HG02678 (cell line): ENCODE results near the gene RPE.
A peak's percentile ranks its signal among the peaks of the same experiment; 100 is the strongest.

Experiments
- ATAC-seq: cut with Tn5 transposase; IDR thresholded peaks from one replicate; pipeline ENCODE4 v1.9.1; 2021; ENCODE audit warnings: mild to moderate bottlenecking, moderate library complexity; ENCODE audit not compliant: unreplicated experiment

Gene RPE

DNA sequence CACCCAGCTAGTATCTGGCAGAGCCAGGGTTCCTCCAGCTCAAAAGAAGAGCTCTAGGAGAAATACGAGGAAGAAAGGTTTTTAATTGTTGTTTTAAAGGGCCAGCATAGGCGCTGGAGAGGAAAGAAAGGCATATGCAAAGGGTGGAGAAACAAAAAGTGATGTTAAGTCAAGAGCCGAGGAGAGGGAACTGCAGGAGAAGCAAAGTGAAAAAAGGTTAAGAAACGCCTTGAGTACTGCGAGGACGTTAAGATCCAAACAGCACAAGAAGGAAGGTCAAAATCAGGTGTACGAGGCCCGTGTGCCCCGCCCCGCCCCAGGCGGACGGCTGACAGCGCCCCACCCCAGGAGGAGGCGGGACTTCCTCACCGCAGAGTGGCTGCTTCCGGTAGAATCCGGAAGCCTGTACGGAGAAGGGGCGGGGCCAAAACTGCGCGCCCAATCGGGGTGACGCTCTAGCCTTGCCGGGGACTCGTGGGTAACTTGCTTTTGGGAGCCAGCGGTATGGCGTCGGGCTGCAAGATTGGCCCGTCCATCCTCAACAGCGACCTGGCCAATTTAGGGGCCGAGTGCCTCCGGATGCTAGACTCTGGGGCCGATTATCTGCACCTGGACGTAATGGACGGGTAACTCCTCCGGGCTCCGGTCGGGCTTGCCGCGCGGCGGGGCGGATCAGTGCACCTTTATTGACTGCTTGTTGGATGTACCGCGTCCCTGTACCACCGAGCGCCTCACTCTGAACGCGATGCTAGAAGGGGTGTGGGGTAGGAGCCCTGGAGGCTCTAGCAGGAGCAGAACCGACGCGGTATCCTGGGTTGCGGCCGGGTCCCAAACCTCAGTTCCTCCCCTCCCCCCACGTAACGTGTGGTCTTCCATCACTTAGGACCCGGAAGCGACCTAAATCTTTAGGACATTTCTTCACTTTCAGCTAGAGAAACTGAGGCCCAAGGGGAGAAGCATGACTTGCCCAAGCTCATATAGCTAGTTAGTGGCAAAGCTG lies at the start of gene RPE:
Gene RPE, plus strand, starts transcription at position 481 of the 1,000 bp plus-strand sequence. Its CDS starts 24 bp downstream, at position 505.
- peak; percentile 99 for ATAC-seq

DNA sequence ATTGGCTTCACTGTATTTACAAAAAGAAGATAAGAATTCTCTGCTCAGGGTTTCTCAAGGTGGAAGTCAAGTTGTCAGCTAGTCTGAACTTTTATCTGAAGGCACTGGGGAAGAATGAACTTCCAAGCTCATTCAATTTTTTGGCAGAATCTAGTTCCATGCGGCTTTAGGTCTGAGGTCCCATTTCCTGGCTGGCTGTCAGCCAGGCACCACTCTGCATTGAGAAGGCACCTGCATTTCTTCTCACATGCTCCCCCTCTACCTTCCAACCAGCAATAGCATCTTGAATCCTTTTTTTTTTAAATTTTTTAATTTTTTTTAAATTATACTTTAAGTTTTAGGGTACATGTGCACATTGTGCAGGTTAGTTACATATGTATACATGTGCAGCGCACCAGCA lies 46.2 kb upstream of the RPE start:
- no peak for ATAC-seq

DNA sequence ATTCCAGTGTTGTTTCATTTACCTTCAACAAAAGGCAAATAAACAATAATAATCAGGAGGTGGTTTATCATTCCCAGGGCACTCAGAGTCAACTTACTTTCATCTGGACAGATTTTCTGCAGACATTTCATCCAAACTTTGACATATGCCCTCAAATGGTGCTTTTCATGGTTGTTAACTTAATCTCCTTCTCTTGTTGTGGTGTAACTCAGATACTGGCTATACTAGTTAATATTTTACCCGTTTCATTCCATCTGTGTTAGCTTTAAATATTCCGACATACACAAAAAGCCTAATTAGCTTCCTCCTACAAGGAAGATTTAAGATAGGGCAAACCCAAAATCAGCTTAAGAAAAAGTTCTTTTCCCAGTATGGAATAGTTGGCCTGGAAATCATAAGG lies 44.4 kb upstream of the RPE start:
- no peak for ATAC-seq

DNA sequence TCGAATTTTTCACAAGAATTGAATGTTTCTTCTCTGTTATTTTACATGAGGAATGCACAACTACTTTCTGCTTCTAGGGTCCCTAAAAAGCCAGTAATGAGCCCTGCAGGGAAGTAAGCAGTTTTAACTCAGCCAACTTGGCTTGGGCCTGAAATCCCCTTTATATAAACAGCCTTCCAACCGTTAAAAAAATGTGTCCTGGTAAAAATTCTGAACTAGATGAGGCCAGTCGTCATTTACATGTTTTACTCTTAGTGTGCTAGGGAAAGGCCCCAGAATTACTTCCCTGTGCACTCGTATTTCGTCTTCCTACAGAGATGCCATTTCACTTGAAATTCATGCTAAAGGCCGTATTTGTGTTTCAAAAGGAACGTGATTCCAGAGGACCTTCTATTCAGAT lies 42.4 kb upstream of the RPE start:
- no peak for ATAC-seq

DNA sequence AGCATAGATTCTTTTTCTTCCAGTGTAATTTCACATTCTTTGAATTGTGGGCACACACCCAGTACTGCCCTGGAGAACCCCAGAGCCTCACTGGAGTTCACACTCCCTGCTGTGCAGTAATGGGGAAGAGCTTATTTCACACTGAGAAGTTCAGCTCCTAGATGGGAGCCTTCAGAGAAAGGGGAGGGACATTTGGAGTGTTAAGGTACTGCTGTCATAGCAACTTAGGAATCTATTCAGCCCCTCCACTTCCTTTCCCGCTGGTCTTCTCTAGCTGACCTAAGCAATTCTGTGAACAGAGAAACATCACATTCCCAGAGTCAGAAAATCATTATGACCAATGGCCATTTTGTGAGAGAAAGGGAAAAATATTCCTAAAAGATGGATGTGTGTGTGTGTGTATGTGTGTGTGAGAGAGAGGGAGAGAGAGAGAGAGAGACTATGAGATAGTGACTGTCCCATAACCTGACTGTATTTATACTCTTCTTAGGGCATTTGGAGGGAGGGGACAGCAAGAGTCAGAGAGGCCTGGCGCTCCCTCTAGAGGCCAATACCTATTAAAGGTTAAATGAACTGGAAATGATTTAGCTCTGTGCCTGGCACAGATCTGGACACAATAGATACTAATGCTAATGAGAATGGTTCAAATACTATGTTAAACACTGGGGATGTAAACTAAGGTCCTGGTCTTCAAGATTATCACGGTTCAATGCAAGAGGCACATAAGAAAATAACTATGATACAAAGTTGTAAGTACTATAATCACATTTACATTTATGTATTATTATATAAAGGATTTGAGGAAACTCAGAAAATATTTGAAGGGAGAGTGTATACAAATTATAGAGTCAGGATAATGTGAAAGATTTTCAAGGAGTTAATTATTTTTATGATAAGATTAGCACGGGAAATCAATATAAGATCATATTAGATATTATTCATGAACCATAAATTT lies 41.5 kb upstream of the RPE start:
- ATAC-seq: peak; percentile 91

DNA sequence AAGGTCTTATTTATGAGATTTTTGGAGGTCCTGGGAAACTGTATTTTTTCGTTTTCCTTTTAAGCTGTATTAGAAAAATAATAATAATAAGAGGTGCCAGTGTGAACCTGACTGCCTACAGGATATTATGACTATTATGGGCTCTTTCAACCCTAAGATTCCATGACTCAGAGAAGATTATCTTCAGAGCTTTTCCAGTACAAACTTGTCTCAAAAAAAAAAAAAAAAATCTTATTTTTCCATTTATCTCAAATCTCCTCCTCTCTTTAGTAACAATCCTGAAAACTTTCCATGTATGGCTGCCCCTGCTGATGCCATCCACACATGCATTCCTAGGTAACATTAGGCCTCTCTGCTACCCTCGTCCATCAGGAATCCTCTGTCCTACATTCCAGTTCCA lies 36.7 kb upstream of the RPE start:
- no peak for ATAC-seq

DNA sequence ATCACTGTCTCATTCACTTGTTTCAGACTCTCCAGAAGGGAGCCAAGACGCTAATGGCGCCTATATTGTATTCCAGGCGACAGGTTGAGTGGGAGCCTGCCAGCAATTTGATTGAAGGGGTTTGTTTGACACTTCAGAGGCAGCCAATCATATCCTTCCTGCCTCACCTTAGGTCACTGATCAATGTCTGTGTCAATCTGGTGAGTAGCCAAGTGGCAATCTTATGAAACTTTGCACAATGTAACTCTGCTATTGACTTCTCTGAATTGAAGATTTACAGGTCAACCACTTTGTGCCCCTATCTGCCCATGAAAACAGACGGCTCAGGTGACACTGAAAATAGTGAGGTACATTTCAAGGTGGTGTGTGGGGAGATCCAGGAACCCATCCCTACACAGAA lies 32.7 kb upstream of the RPE start:
- ATAC-seq: no peak

DNA sequence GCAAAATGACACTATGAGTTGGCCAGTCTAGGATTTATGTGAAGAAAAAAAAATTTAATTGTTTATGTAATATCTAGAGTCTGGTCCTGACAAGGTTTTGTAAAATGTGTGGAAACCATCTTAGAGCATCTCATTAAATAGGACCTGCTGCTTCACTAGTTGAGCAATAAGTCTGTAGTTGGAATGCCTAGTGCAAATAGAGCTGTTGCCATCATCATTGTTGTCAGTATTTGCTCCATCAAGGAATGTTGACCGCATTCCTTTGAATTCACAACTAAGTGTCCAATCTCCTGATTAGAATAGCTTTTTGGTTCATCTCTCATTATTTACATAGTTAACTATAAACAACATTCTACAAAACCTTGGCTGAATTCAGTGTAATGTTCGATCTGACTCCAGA lies 32.2 kb upstream of the RPE start:
- ATAC-seq: no peak

DNA sequence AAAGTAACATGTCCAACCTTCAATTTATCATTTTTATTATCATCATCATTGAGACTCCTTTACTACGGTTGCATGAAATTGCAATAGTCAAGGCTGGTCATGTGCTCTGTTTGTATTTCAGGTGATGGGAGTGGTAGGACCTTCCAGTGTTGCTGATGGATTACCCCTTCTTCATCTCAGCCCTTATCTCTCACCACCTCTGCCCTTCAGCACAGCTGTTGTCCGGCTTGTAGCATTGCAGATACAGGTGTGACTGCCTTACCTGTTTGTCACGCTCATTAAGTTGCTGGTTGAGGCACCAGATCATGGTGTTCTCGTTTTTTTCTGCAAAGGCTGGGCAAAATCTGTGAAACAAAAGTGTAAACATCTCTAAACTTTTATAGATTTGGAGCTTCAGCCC lies 31.7 kb upstream of the RPE start:
- no peak for ATAC-seq

DNA sequence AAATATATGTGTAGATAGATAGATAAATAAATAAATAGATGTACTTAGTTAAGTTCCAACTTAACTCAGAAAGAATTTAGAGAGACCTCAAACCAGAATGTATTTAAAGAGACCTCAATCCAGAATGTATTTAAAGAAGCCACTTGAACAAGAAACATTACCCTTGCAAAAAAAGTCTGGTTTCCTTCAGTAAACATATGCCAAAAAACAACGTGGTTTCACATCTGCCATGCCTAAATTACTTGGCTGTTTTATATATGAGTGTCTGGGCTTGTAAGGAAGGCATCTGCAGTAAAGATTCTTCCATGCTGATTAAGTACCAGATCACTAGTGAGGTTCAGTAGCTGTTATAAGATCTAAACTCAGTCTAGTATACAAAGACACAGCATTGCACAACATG lies 29.1 kb upstream of the RPE start:
- no peak for ATAC-seq

DNA sequence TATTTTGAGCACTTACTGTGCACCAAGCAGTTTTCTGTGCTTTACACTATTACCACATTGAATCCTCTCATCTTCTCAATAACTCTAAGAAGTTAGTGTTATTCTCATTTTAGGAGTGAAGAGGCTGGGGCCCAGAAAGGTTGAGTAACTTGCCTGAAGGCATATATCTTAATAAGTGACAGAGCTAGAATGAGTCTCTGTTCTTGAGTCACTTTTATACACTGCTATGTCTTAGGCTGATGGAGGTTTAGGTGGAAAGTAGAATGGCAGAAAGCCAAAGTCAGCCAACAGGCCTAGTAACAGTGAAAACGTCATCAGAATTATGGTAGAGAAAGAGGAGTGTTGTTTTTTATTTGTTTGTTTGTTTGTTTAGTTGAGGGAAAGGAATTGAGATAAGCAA lies 27.9 kb upstream of the RPE start:
- ATAC-seq: no peak

DNA sequence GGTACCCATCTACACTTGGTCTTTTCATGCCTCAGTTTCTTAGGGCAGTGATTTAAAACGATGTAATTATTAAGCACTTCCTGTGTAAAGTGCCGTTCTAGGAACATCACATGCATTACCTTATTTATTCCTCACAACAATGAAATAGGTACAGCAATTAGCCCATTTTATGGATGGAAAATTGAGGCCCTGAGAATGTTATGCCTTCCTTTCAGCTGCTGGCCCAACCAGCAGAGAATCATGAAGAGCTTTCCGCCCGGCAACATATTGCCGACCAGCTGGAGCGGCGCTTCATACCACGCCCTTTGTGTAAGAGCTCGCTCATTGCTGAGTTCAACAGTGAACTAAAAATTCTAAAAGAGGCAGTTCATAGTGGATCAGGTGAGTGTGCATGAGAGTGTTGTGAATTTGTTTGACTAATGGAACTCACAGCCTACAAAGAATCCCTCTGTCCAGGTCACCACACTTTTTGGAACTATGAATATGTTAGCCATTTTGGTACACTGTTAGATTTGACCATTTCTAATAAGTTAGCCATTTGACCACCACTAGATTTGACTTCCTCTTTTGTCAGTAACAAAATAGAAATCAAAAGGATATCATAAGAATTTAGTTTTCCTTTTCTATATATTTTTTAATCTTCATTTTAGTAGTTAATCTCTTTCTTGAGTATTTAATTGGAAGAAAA lies 25.6 kb upstream of the RPE start:
- ATAC-seq: peak; percentile 80

DNA sequence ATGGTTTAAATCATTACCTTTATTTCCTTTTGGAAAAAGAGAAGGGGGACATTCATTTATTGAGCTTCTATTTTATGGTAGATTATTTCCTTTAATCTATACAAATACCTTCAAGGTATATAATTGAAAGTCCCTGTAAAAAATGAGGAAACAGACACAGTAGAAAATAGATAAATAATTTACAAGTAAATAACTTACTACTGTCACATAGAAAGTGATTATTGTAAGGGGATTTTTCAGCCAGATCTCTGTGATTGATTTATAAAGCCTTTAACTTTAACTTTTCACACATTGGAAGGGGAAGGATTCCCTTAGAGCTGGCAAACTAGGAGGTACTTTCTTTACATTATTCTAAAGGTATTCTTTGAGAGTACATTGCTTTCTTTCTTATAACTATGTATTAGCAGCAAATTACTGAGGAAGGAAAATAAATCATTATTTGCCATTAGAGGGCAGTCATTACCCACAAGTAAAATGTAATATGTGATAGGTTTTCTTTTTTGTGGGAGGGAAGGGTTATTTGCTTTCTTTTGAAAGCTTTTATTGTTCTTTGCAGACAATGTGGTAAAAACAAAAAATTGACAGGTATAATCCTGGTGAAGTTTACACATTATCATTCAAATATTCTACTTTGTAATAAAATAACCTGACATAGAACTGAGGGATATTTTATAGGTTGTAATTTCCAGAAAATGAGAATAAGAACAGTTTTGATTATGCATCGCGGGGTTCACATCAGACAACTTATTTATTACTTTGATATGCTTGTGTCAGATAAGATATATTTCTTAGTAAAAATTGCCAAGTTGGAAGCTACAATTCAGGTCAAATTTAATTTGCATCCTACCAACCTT lies 24.8 kb upstream of the RPE start:
- ATAC-seq: peak; percentile 55

DNA sequence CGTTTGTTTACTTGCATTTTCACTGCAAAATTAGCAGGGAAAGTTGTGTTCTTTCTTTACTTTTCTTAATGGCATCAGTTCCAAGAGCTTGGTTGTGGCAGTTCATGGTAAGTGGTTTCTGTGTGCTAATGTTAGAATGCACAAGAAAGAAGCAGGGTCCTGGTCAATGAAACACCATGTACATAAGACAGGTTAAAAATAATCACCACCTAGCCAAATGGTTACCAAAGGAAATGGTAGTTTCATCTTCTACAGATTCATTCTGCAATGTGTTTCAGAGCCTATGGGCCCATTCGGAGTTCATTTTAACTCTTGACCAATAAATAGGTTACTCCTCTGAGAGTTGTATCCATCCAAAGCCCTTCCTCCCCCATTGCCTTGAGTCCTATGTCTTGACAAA lies 18.1 kb upstream of the RPE start:
- no peak for ATAC-seq

DNA sequence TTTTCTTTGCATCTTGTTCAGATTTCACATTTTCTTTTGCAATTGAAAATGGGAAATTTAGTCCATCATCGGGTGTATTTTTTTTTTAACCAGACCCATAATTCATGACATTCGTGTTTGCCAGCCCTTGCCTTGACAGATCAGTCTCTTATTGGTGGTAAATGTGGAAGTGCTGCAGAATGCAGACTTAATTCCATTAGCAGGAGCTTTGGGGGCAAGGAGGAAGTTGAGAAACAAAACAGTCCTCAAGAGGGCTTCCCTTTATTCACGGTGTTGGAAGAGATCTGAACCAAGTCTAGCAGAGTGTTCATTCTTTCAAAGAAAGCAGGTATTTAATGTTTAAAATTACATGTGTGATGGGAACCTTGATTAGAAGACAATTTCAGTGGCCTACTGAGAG lies 16.6 kb upstream of the RPE start:
- no peak for ATAC-seq

DNA sequence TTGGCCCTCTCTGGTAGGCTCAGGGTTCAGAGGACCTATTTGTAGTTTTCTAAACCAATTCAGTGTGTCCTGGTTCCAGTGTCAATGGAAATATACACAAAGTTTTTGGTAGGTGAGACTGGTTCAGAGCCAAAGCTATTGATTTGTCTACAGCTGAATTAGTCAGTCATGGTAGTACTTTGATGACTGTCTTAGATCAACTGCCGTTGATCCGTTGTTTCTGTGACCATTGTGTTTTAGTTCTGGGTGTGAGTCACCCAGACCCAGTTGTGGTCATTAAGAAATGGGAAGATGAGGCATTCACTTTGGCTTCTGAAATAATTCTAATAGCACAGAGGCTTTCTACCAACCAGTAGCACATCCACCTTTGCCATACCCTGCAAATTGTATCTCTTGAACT lies 16.0 kb upstream of the RPE start:
- ATAC-seq: no peak

DNA sequence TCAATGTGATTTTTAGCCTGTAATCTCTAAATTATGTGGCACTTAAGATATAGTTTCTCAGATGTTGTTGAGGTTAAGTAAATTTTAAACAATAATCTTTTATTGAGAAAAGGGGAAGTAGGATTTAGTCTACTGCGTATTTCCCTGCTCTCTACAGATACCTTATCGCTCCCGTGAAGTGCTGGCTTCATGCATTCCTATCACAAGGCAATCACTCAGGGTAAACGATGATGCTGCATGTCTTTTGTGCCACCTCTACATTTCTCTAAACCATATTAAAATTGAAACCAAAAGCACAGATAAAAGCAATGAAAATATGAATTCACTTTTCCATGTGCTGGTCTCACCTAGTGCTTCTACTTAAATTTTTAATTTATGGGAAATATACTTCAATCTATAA lies 14.4 kb upstream of the RPE start:
- peak; percentile 58 for ATAC-seq

DNA sequence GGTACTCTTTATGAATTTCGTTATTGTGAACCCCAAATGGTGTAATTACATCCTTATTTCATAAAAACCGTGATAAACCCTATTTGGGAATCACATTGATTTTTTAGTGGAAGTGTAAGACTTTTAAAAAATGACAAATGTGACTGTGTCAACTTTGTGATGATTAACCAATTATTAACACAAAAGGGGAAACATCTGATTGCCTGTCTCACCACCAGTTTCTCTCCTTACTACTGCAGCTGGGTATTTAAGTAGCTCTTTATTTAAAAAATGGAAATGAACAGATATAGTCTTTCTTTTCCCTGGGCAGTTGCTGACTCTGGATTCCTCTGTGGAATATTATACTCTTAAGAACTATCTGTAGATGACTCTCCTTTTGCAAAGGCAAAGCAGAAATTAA lies 11.6 kb upstream of the RPE start:
- ATAC-seq: no peak

DNA sequence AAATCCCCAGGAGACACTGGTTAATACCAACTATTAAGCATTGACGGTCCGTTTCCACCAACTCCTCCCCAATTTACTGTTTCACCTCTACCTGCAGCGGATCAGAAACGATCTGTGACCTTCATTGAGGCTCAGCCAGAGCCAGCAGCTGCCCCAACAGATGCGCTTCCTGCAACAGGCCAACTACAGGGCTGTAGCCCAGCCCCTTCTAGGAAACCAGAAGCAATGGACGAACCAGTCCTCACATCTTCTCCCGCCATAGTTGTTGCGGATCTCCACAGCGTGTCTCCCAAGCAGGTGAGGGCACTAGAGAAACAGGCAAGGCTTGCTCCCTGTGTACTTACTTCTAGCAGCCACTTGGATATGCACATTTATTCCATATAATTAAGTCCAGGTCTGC lies 8.5 kb upstream of the RPE start:
- ATAC-seq: no peak

DNA sequence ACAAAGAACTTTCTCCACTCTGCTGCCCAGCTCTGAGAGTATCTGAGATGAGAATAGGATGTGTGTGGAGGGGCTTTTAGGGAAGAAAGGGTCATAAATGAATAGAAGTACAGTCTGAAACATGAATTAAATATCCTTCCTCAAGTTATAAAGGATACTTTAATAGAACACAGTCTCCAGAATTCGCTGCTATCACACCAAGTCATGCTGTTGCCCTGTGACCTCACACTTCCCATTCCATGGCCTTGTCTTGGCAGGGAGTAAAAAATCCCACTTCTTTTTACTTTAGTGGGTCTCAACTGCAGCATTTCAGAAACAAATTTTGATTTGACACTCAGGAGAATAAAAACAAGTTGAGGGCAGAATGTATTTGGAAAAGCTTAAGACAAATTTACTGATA lies 3.8 kb upstream of the RPE start:
- ATAC-seq: no peak
